ENCODE results near the gene PIGW.
A peak's percentile ranks its signal among the peaks of the same experiment; 100 is the strongest.

PIGW gene, protein sequence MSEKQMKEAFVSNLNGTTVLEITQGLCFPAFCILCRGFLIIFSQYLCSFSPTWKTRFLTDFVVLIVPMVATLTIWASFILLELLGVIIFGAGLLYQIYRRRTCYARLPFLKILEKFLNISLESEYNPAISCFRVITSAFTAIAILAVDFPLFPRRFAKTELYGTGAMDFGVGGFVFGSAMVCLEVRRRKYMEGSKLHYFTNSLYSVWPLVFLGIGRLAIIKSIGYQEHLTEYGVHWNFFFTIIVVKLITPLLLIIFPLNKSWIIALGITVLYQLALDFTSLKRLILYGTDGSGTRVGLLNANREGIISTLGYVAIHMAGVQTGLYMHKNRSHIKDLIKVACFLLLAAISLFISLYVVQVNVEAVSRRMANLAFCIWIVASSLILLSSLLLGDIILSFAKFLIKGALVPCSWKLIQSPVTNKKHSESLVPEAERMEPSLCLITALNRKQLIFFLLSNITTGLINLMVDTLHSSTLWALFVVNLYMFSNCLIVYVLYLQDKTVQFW

GRCh38 chr17:36534840-36535668, at the start of gene PIGW, which contains the start of gene MYO19:
Gene PIGW (plus strand): TSS chr17:36534987. CDS start chr17:36537102, 2,115 bp downstream.
Gene MYO19 (minus strand): TSS chr17:36534868. CDS start chr17:36532538, 2,330 bp downstream.
- Histone ChIP-seq H3K4me3 (ENCODE audit: low read depth in 1 of 5, low read length in 5 of 5) (peak within 1 kb of the TSS; percentile 90 to 97 (median 94)), H3K36me3 (ENCODE audit: control insufficient read depth in 5 of 5, insufficient read depth in 5 of 5, low read length in 5 of 5) (peaks cover 8 to 29% (median 21%) of the 10 kb centered on the region in 5 donors), H3K4me1 (ENCODE audit: control insufficient read depth in 5 of 5, insufficient read depth in 5 of 5, low read length in 5 of 5) (peaks cover 0 to 24% (median 19%) of the 10 kb centered on the region in 5 donors), H3K27ac (ENCODE audit: low read depth, low read length) (peak within 1 kb of the TSS; percentile 92), H3K9me3 (ENCODE audit: control insufficient read depth in 5 of 5, low read length in 5 of 5) (no peaks in the 10 kb centered on the region), H3K27me3 (ENCODE audit: control insufficient read depth in 5 of 5, insufficient read depth in 4 of 5, low read length in 5 of 5) (no peaks in the 10 kb centered on the region), H3K9ac (ENCODE audit: low read length in 5 of 5) (peak within 1 kb of the TSS; percentile 63 to 97 (median 79))

DNA sequence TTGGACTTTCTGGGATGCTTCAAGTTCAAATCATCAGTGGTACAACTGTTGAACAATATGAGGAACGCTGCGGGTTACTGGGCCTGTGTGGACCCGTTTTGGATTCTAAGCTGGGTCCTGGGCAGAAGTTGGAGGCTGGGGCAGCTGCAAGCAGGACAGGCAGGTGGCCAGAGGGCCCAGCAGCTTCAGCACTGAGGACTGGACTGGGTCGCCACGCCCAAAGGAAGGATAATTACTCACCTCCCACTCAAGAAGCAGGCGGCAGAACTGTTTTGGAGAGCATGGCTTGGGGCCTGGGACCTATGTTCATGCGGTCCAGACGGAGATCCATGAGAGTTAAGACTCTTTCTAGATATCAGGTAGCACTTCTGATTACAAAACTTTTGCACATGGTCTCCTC, 49.8 kb upstream of the PIGW start:
- Histone ChIP-seq H3K4me3 (ENCODE audit: low read depth in 1 of 5, low read length in 5 of 5) (no peak overlapping the region), H3K4me1 (ENCODE audit: control insufficient read depth in 5 of 5, insufficient read depth in 5 of 5, low read length in 5 of 5) (peaks cover 1 to 37% (median 34%) of the 10 kb centered on the region in 5 donors), H3K36me3 (ENCODE audit: control insufficient read depth in 5 of 5, insufficient read depth in 5 of 5, low read length in 5 of 5) (peaks cover 0 to 4% (median 0%) of the 10 kb centered on the region in 5 donors), H3K9ac (ENCODE audit: low read length in 5 of 5) (no peak overlapping the region), H3K9me3 (ENCODE audit: control insufficient read depth in 5 of 5, low read length in 5 of 5) (no peaks in the 10 kb centered on the region), H3K27ac (ENCODE audit: low read depth, low read length) (no peak overlapping the region), H3K27me3 (ENCODE audit: control insufficient read depth in 5 of 5, insufficient read depth in 4 of 5, low read length in 5 of 5) (peaks cover 0 to 3% (median 0%) of the 10 kb centered on the region in 5 donors)

DNA sequence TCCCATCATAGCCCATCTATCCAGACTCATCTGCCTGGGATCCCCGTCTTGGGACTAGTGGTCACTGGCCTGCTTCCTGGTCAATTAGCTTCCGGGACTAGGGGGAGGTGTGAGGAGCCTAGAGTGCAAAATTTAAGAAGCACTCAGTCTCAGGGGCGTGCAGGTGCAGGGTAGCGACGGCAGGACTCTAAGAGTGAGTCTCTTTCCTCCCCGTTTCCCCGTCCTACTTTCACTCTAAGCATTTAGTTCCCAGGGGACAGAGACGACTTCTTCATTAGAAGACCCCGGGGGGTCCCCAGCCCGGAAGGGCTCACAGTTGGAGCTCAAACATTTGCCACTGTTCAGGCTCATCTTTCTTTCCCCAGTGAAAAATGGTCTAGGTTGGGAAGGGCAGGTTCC, 49.0 kb upstream of the PIGW start:
- Histone ChIP-seq H3K27me3 (ENCODE audit: control insufficient read depth in 5 of 5, insufficient read depth in 4 of 5, low read length in 5 of 5) (peaks cover 0 to 3% (median 0%) of the 10 kb centered on the region in 5 donors), H3K27ac (ENCODE audit: low read depth, low read length) (no peak overlapping the region), H3K36me3 (ENCODE audit: control insufficient read depth in 5 of 5, insufficient read depth in 5 of 5, low read length in 5 of 5) (peaks cover 0 to 4% (median 0%) of the 10 kb centered on the region in 5 donors), H3K9ac (ENCODE audit: low read length in 5 of 5) (peak overlapping the region in 2 of 5 donors; percentile 95 to 98), H3K9me3 (ENCODE audit: control insufficient read depth in 5 of 5, low read length in 5 of 5) (no peaks in the 10 kb centered on the region), H3K4me3 (ENCODE audit: low read depth in 1 of 5, low read length in 5 of 5) (peak overlapping the region; percentile 86 to 96 (median 95)), H3K4me1 (ENCODE audit: control insufficient read depth in 5 of 5, insufficient read depth in 5 of 5, low read length in 5 of 5) (peaks cover 1 to 37% (median 34%) of the 10 kb centered on the region in 5 donors)

DNA sequence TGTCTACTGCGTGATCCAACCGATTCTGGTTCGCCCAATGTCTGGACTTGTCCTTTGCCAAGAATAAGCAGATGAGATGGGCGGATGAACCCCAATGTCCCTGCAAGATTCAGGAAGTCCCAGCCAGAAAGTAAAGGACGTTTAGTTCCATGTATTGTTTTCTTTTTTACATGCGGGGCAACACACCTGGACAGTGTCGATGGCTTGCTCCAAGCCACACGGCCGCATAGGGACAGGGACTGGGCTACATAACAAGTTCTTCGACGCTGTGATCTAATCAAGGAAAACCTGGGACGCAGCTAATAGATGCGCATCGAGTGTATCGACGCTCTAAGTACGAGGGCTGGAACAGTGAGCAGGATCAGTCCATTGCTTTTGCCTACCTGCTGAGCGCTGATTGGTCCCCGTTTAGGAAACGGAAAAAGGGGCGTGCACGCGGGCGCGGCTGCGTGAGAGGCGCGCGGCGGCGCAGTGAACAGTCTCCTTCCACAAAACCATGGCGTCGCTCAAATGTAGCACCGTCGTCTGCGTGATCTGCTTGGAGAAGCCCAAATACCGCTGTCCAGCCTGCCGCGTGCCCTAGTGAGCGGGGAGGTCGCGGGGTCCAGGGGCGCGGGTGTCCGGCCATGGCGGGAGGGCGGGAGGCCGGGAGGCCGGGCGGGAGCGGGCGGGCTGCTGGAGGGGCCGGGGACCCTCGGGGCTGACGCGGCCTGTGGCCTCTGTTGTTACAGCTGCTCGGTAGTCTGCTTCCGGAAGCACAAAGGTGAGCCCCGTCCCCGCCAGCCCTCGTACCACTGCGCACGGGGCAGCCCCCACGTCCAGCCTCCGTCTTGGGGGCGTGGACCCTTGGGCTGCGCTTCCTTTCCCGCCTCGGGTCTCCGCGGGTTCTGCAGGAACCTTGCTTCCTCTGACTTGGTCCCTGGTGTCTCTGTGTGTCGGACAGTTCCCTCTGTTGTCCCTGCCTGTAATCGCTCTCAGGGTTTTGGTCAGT, 48.3 kb upstream of the PIGW start, which contains the start of gene ZNHIT3:
ZNHIT3 (plus strand) TSS at position 478 of the 991 bp plus-strand sequence; CDS start at position 497, 19 bp downstream.
- H3K9me3 ChIP-seq (ENCODE audit: control insufficient read depth in 5 of 5, low read length in 5 of 5) = no peaks in the 10 kb centered on the region
- H3K27ac ChIP-seq (ENCODE audit: low read depth, low read length) = no peak within 1 kb of the TSS
- H3K4me3 ChIP-seq (ENCODE audit: low read depth in 1 of 5, low read length in 5 of 5) = peak within 1 kb of the TSS; percentile 91 to 96 (median 95)
- H3K4me1 ChIP-seq (ENCODE audit: control insufficient read depth in 5 of 5, insufficient read depth in 5 of 5, low read length in 5 of 5) = peaks cover 1 to 37% (median 34%) of the 10 kb centered on the region in 5 donors
- peaks cover 0 to 9% (median 0%) of the 10 kb centered on the region in 5 donors for H3K36me3 ChIP-seq (ENCODE audit: control insufficient read depth in 5 of 5, insufficient read depth in 5 of 5, low read length in 5 of 5)
- H3K9ac ChIP-seq (ENCODE audit: low read length in 5 of 5) = peak within 1 kb of the TSS; percentile 76 to 98 (median 95)
- H3K27me3 ChIP-seq (ENCODE audit: control insufficient read depth in 5 of 5, insufficient read depth in 4 of 5, low read length in 5 of 5) = peaks cover 0 to 3% (median 0%) of the 10 kb centered on the region in 5 donors

DNA sequence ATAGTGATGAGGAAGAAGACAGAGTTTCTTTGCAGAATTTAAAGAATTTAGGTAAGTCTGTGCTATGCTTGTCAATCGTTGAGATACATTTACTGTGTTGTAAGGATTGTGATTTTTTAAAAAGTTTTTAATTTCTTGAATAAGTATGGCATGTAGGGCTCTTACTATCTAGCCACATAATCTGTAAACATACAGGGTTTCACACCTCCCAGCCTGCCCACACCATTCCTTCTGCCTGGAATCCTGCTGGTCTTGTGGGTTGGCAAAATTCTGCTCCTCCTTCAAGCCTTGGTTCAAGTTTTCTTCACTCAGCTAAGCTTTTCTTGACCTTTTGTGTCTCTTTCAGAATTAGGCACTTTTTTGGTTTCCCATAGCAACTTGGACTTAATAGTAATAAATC, 40.8 kb upstream of the PIGW start:
- Histone ChIP-seq H3K9me3 (ENCODE audit: control insufficient read depth in 5 of 5, low read length in 5 of 5) (no peaks in the 10 kb centered on the region), H3K4me3 (ENCODE audit: low read depth in 1 of 5, low read length in 5 of 5) (no peak overlapping the region), H3K36me3 (ENCODE audit: control insufficient read depth in 5 of 5, insufficient read depth in 5 of 5, low read length in 5 of 5) (peaks cover 14 to 75% (median 61%) of the 10 kb centered on the region in 5 donors), H3K27ac (ENCODE audit: low read depth, low read length) (no peak overlapping the region), H3K27me3 (ENCODE audit: control insufficient read depth in 5 of 5, insufficient read depth in 4 of 5, low read length in 5 of 5) (no peaks in the 10 kb centered on the region), H3K4me1 (ENCODE audit: control insufficient read depth in 5 of 5, insufficient read depth in 5 of 5, low read length in 5 of 5) (peaks cover 0 to 22% (median 10%) of the 10 kb centered on the region in 5 donors), H3K9ac (ENCODE audit: low read length in 5 of 5) (no peak overlapping the region)

GRCh38 chr17:36494674-36495073, 40.1 kb upstream of the PIGW start:
- Histone ChIP-seq H3K27ac (ENCODE audit: low read depth, low read length) (no peak overlapping the region), H3K9me3 (ENCODE audit: control insufficient read depth in 5 of 5, low read length in 5 of 5) (no peaks in the 10 kb centered on the region), H3K27me3 (ENCODE audit: control insufficient read depth in 5 of 5, insufficient read depth in 4 of 5, low read length in 5 of 5) (no peaks in the 10 kb centered on the region), H3K36me3 (ENCODE audit: control insufficient read depth in 5 of 5, insufficient read depth in 5 of 5, low read length in 5 of 5) (peaks cover 14 to 75% (median 61%) of the 10 kb centered on the region in 5 donors), H3K4me3 (ENCODE audit: low read depth in 1 of 5, low read length in 5 of 5) (no peak overlapping the region), H3K9ac (ENCODE audit: low read length in 5 of 5) (no peak overlapping the region), H3K4me1 (ENCODE audit: control insufficient read depth in 5 of 5, insufficient read depth in 5 of 5, low read length in 5 of 5) (peaks cover 0 to 22% (median 10%) of the 10 kb centered on the region in 5 donors)

GRCh38 chr17:36495076-36495578, 39.7 kb upstream of the PIGW start:
- Histone ChIP-seq H3K36me3 (ENCODE audit: control insufficient read depth in 5 of 5, insufficient read depth in 5 of 5, low read length in 5 of 5) (peaks cover 14 to 76% (median 61%) of the 10 kb centered on the region in 5 donors), H3K9me3 (ENCODE audit: control insufficient read depth in 5 of 5, low read length in 5 of 5) (no peaks in the 10 kb centered on the region)

GRCh38 chr17:36496018-36496789, 38.6 kb upstream of the PIGW start:
- no peak overlapping the region for H3K4me3 ChIP-seq (ENCODE audit: low read depth in 1 of 5, low read length in 5 of 5)
- H3K9ac ChIP-seq (ENCODE audit: low read length in 5 of 5) = no peak overlapping the region
- H3K27me3 ChIP-seq (ENCODE audit: control insufficient read depth in 5 of 5, insufficient read depth in 4 of 5, low read length in 5 of 5) = no peaks in the 10 kb centered on the region
- peaks cover 17 to 84% (median 69%) of the 10 kb centered on the region in 5 donors for H3K36me3 ChIP-seq (ENCODE audit: control insufficient read depth in 5 of 5, insufficient read depth in 5 of 5, low read length in 5 of 5)
- peak overlapping the region; percentile 39 for H3K27ac ChIP-seq (ENCODE audit: low read depth, low read length)
- H3K4me1 ChIP-seq (ENCODE audit: control insufficient read depth in 5 of 5, insufficient read depth in 5 of 5, low read length in 5 of 5) = peaks cover 0 to 22% (median 10%) of the 10 kb centered on the region in 5 donors
- no peaks in the 10 kb centered on the region for H3K9me3 ChIP-seq (ENCODE audit: control insufficient read depth in 5 of 5, low read length in 5 of 5)

More at GRCh38 chr17:36495076-36495578, 39.7 kb upstream of the PIGW start:
- Histone ChIP-seq H3K27me3 (ENCODE audit: control insufficient read depth in 5 of 5, insufficient read depth in 4 of 5, low read length in 5 of 5) (no peaks in the 10 kb centered on the region), H3K4me1 (ENCODE audit: control insufficient read depth in 5 of 5, insufficient read depth in 5 of 5, low read length in 5 of 5) (peaks cover 0 to 22% (median 10%) of the 10 kb centered on the region in 5 donors), H3K9ac (ENCODE audit: low read length in 5 of 5) (no peak overlapping the region), H3K4me3 (ENCODE audit: low read depth in 1 of 5, low read length in 5 of 5) (no peak overlapping the region), H3K27ac (ENCODE audit: low read depth, low read length) (no peak overlapping the region)

Measured in subcutaneous abdominal adipose tissue (tissue), 5 donors.